ENCODE data around the gene CC2D1A. TPM values are rescaled to one million over a fixed set of nuclear protein-coding genes. Genes with fewer than 3 reads are reported as not detected.

The CC2D1A gene
- total and polyA plus RNA-seq, 7 donors: 20.1 to 31.7 (median 23.7) TPM

- peaks cover 0 to 22% (median 2%) of the 10 kb centered on the region in 3 donors for H3K27me3 ChIP-seq (ENCODE audit: insufficient read depth in 3 of 3, low read length in 2 of 3)
- intact Hi-C loops (cut with DNase I): loop anchor here in 1 of 2 donors (5.0 kb wide), 1 partner anchor 261 kb away; the partner anchor contains the start of gene ASF1B
- 97% methylated on average over 5 of the region's 5 CpGs for WGBS, 3 donors
- H3K9me3 ChIP-seq: no peaks in the 10 kb centered on the region
- DNase-seq (no peak), ATAC-seq (no peak)
- TF ChIP-seq, protein P1, sequence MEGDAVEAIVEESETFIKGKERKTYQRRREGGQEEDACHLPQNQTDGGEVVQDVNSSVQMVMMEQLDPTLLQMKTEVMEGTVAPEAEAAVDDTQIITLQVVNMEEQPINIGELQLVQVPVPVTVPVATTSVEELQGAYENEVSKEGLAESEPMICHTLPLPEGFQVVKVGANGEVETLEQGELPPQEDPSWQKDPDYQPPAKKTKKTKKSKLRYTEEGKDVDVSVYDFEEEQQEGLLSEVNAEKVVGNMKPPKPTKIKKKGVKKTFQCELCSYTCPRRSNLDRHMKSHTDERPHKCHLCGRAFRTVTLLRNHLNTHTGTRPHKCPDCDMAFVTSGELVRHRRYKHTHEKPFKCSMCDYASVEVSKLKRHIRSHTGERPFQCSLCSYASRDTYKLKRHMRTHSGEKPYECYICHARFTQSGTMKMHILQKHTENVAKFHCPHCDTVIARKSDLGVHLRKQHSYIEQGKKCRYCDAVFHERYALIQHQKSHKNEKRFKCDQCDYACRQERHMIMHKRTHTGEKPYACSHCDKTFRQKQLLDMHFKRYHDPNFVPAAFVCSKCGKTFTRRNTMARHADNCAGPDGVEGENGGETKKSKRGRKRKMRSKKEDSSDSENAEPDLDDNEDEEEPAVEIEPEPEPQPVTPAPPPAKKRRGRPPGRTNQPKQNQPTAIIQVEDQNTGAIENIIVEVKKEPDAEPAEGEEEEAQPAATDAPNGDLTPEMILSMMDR (IDR thresholded peaks at IDR 0.05): no peak
- H3K4me1 ChIP-seq: peaks cover 15% of the 10 kb centered on the region
- H3K4me3 ChIP-seq: no peak overlapping the region
- no peak overlapping the region for H3K27ac ChIP-seq
- no peaks in the 10 kb centered on the region for H3K36me3 ChIP-seq (ENCODE audit: insufficient read depth in 1 of 2, low read depth in 1 of 2)
These were observed 30.2 kb upstream of the CC2D1A start for GRCh38 chr19:13875824-13876223.

DNA sequence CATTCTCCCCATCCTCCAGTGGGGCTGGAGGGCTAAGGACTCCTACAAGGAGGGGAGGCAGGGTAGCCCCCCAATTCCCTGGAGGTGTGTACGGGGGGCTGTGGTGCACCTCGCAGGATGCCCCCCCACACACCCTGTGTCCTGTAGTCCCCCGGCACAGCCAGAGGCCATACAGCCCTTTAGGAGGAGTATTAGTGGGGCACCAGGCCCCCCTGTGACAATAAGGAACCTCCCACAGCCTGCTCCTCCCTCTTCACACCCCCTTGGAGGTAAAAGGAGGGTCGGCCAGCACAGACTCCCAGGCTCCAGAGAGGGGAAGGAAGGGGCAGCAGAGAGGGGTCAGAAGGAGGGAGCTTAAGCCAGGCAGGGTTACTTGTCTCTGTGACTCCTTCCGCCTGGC lies 29.2 kb upstream of the CC2D1A start, which contains the start of gene NANOS3:
NANOS3 (plus strand) TSS at position 301 of the 400 bp plus-strand sequence. CDS start 115 bp downstream, outside the sequence.
- Histone ChIP-seq H3K27me3 (ENCODE audit: insufficient read depth in 3 of 3, low read length in 2 of 3) (peaks cover 0 to 21% (median 2%) of the 10 kb centered on the region in 3 donors), H3K4me1 (peaks cover 15% of the 10 kb centered on the region), H3K9me3 (no peaks in the 10 kb centered on the region), H3K4me3 (no peak within 1 kb of the TSS), H3K27ac (no peak within 1 kb of the TSS), H3K36me3 (ENCODE audit: insufficient read depth in 1 of 2, low read depth in 1 of 2) (no peaks in the 10 kb centered on the region)
- WGBS, 3 donors: 32 to 57% (median 56%) methylated on average over 4 to 5 of the region's 5 CpGs
- DNase-seq (no peak), ATAC-seq (no peak)
- TF ChIP-seq, protein P1 (IDR thresholded peaks at IDR 0.05): no peak
- intact Hi-C loops (cut with DNase I): loop anchor here in 1 of 2 donors (5.0 kb wide), 1 partner anchor 260 kb away; the partner anchor contains the start of gene ASF1B

- Histone ChIP-seq H3K27ac (no peak overlapping the region), H3K4me3 (no peak overlapping the region), H3K9me3 (no peaks in the 10 kb centered on the region), H3K36me3 (ENCODE audit: insufficient read depth in 1 of 2, low read depth in 1 of 2) (no peaks in the 10 kb centered on the region), H3K27me3 (ENCODE audit: insufficient read depth in 3 of 3, low read length in 2 of 3) (peaks cover 0 to 16% (median 2%) of the 10 kb centered on the region in 3 donors), H3K4me1 (peaks cover 15% of the 10 kb centered on the region)
- 81 to 88% (median 83%) methylated on average over 26 to 27 of the region's 27 CpGs for WGBS, 3 donors
- DNase-seq (no peak), ATAC-seq (no peak)
- intact Hi-C loops (cut with DNase I): loop anchor here in 1 of 2 donors (5.0 kb wide), 1 partner anchor 260 kb away; the partner anchor contains the start of gene ASF1B
- TF ChIP-seq, protein P1 (IDR thresholded peaks at IDR 0.05): no peak
These were observed 28.7 kb upstream of the CC2D1A start for GRCh38 chr19:13877303-13877702.

DNA sequence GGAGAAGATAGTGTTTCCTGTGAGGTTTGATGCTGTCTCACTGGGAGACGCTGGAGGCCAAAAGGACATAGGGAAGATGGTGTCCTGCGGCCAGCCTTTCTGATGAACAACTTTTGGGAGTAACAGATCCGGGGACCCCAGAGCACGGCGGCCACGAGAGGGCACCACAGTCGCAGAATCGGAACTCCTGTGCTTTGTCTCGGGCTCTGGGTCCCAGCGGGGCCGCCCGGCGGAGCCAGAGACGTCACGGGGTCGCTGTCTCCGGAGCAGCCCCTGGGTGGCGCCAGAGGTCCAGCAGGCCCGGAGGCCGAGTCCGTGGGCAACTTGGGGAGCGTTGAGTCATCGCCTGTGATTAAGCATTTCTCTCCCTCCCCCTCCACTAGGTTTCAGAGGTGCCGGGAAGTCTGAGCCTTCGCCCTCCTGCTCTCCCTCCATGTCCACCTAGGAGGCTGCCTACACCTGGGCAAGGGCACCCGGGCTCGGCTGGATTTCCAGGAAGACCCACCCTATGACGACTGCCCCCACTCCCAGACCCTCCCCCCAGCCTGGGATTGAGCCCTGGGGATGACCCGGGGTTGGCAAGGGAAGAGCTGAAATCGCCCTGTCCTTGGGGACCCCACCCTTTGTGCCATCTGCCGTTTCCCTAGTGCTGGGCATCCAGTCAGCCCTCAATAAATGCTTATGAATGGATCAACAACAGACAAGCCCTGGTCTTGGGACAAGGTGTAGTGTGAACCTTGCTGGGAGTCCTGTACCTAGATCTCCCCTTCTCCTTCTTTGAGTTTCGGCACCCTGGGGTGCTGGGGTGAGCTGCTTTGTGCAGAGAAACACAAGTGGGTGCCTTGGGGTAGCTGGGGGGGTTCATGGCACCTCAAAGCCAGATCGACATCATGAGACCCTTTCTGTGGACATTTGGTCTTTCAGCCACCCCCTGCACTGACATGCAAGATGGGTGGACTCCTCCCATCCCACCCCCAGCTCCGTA lies 25.6 kb upstream of the CC2D1A start:
- peaks cover 15% of the 10 kb centered on the region for H3K4me1 ChIP-seq
- no peaks in the 10 kb centered on the region for H3K9me3 ChIP-seq
- peak; percentile 99 for DNase-seq
- 7 to 10% (median 9%) methylated on average over 29 to 34 of the region's 34 CpGs for WGBS, 3 donors
- peak; percentile 98 to 100 (median 98) for ATAC-seq
- no peaks in the 10 kb centered on the region for H3K36me3 ChIP-seq (ENCODE audit: insufficient read depth in 1 of 2, low read depth in 1 of 2)
- TF ChIP-seq, protein P1 (IDR thresholded peaks at IDR 0.05): peak; percentile 98
- peak overlapping the region; percentile 53 for H3K4me3 ChIP-seq
- H3K27me3 ChIP-seq (ENCODE audit: insufficient read depth in 3 of 3, low read length in 2 of 3): no peaks in the 10 kb centered on the region
- H3K27ac ChIP-seq: peak overlapping the region; percentile 83
- intact Hi-C loops (cut with DNase I): loop anchor here (1.0 to 10.0 kb wide), 4 partner anchors 162 to 464 kb away; partner anchors contain the start of gene MISP3 (in 1 of the 2)

All from psoas muscle (tissue), 8 donors.